ENCODE results near the gene MED15. TPM values are rescaled to one million over a fixed set of nuclear protein-coding genes. Genes with fewer than 3 reads are reported as not detected.

MED15 gene
- total RNA-seq, 1 donor from 2014 or later, result 83.6 TPM

GRCh38 chr22:20630873-20631617, 123.6 kb downstream of the MED15 start:
- Mint-ChIP-seq H3K27ac (ENCODE audit: unreplicated experiment) (no peak overlapping the region), H3K27me3 (ENCODE audit: unreplicated experiment) (peaks cover 2% of the 10 kb centered on the region), H3K9me3 (ENCODE audit: unreplicated experiment) (peaks cover 5% of the 10 kb centered on the region), H3K36me3 (ENCODE audit: unreplicated experiment) (peaks cover 8% of the 10 kb centered on the region), H3K4me1 (ENCODE audit: low read depth, unreplicated experiment) (no peaks in the 10 kb centered on the region), H3K4me3 (ENCODE audit: unreplicated experiment) (no peak overlapping the region)
- DNase-seq, result no peak
- TF ChIP-seq CTCF (IDR thresholded peaks at IDR 0.05; ENCODE audit: partially characterized antibody, unreplicated experiment), result no peak

- TF ChIP-seq CTCF (IDR thresholded peaks at IDR 0.05; ENCODE audit: partially characterized antibody, unreplicated experiment), result no peak
- Mint-ChIP-seq H3K9me3 (ENCODE audit: unreplicated experiment) (peaks cover 5% of the 10 kb centered on the region), H3K36me3 (ENCODE audit: unreplicated experiment) (peaks cover 8% of the 10 kb centered on the region), H3K27ac (ENCODE audit: unreplicated experiment) (no peak overlapping the region), H3K4me1 (ENCODE audit: low read depth, unreplicated experiment) (no peaks in the 10 kb centered on the region), H3K4me3 (ENCODE audit: unreplicated experiment) (no peak overlapping the region), H3K27me3 (ENCODE audit: unreplicated experiment) (peaks cover 6% of the 10 kb centered on the region)
- DNase-seq, result no peak
Observed at GRCh38 chr22:20632082-20632481, 124.7 kb downstream of the MED15 start.

- peaks cover 6% of the 10 kb centered on the region for H3K36me3 Mint-ChIP-seq (ENCODE audit: unreplicated experiment)
- H3K4me1 Mint-ChIP-seq (ENCODE audit: low read depth, unreplicated experiment), result no peaks in the 10 kb centered on the region
- no peak overlapping the region for H3K27ac Mint-ChIP-seq (ENCODE audit: unreplicated experiment)
- no peak for DNase-seq
- TF ChIP-seq CTCF (IDR thresholded peaks at IDR 0.05; ENCODE audit: partially characterized antibody, unreplicated experiment), result no peak
- peaks cover 6% of the 10 kb centered on the region for H3K27me3 Mint-ChIP-seq (ENCODE audit: unreplicated experiment)
- H3K4me3 Mint-ChIP-seq (ENCODE audit: unreplicated experiment), result no peak overlapping the region
- peaks cover 5% of the 10 kb centered on the region for H3K9me3 Mint-ChIP-seq (ENCODE audit: unreplicated experiment)
Observed at GRCh38 chr22:20632518-20632917, 125.1 kb downstream of the MED15 start.

- Mint-ChIP-seq H3K9me3 (ENCODE audit: unreplicated experiment) (peaks cover 3% of the 10 kb centered on the region), H3K36me3 (ENCODE audit: unreplicated experiment) (peaks cover 4% of the 10 kb centered on the region), H3K27ac (ENCODE audit: unreplicated experiment) (no peak overlapping the region), H3K27me3 (ENCODE audit: unreplicated experiment) (peaks cover 8% of the 10 kb centered on the region), H3K4me3 (ENCODE audit: unreplicated experiment) (no peak overlapping the region), H3K4me1 (ENCODE audit: low read depth, unreplicated experiment) (no peaks in the 10 kb centered on the region)
- DNase-seq, result no peak
- no peak for TF ChIP-seq CTCF (IDR thresholded peaks at IDR 0.05; ENCODE audit: partially characterized antibody, unreplicated experiment)
Observed at GRCh38 chr22:20634560-20635226, 127.3 kb downstream of the MED15 start.

- Mint-ChIP-seq H3K4me1 (ENCODE audit: low read depth, unreplicated experiment) (no peaks in the 10 kb centered on the region), H3K27ac (ENCODE audit: unreplicated experiment) (no peak overlapping the region), H3K4me3 (ENCODE audit: unreplicated experiment) (no peak overlapping the region), H3K27me3 (ENCODE audit: unreplicated experiment) (peaks cover 8% of the 10 kb centered on the region), H3K9me3 (ENCODE audit: unreplicated experiment) (peaks cover 3% of the 10 kb centered on the region), H3K36me3 (ENCODE audit: unreplicated experiment) (peaks cover 3% of the 10 kb centered on the region)
- no peak for DNase-seq
- TF ChIP-seq CTCF (IDR thresholded peaks at IDR 0.05; ENCODE audit: partially characterized antibody, unreplicated experiment), result no peak
Observed at GRCh38 chr22:20635227-20635591, 127.8 kb downstream of the MED15 start.
